ENCODE data around the gene CYP3A4.
"Not testable (repeated sequence)": the region's sequence is repeated elsewhere in the genome, so short reads cannot be mapped to it uniquely, and the experiment has no call there.

Gene CYP3A4

GRCh38 chr7:99766484-99767099 lies 17.4 kb downstream of the CYP3A4 start:
- no peak overlapping the region for H3K27ac ChIP-seq
- TF ChIP-seq, protein P1, sequence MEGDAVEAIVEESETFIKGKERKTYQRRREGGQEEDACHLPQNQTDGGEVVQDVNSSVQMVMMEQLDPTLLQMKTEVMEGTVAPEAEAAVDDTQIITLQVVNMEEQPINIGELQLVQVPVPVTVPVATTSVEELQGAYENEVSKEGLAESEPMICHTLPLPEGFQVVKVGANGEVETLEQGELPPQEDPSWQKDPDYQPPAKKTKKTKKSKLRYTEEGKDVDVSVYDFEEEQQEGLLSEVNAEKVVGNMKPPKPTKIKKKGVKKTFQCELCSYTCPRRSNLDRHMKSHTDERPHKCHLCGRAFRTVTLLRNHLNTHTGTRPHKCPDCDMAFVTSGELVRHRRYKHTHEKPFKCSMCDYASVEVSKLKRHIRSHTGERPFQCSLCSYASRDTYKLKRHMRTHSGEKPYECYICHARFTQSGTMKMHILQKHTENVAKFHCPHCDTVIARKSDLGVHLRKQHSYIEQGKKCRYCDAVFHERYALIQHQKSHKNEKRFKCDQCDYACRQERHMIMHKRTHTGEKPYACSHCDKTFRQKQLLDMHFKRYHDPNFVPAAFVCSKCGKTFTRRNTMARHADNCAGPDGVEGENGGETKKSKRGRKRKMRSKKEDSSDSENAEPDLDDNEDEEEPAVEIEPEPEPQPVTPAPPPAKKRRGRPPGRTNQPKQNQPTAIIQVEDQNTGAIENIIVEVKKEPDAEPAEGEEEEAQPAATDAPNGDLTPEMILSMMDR (conservative IDR thresholded peaks at IDR 0.05), result no peak
- no peak for TF ChIP-seq ZFX (IDR thresholded peaks at IDR 0.05)

DNA sequence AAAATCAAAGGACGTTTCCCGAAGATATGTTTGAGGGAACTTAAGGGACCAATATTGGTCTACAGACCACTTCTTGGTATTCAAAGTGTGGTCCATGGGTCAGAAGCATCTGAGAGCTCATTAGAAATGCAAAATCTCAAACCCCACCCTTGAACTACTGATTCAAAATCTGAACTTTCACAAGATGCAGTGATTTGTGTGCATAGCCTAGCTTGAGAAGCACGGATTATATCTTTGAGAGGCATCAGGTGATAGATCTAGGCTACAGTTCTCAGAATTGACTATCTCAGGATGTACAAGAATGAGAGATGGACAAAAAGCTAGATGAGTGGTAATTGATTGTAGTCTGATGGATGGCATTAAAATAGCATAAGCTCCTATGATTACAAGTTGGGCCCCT lies 19.5 kb downstream of the CYP3A4 start:
- TF ChIP-seq, protein P1 (conservative IDR thresholded peaks at IDR 0.05), result no peak
- TF ChIP-seq ZFX (IDR thresholded peaks at IDR 0.05), result no peak
- H3K27ac ChIP-seq, result no peak overlapping the region

- H3K27ac ChIP-seq, result no peak overlapping the region
- no peak for TF ChIP-seq ZFX (IDR thresholded peaks at IDR 0.05)
- TF ChIP-seq, protein P1 (conservative IDR thresholded peaks at IDR 0.05), result no peak
Measured at GRCh38 chr7:99762680-99763327, 21.2 kb downstream of the CYP3A4 start.

GRCh38 chr7:99755085-99755484 lies 28.9 kb downstream of the CYP3A4 start:
- H3K27ac ChIP-seq, result no peak overlapping the region
- no peak for TF ChIP-seq ZFX (IDR thresholded peaks at IDR 0.05)
- TF ChIP-seq, protein P1 (conservative IDR thresholded peaks at IDR 0.05), result no peak

- no peak overlapping the region for H3K27ac ChIP-seq
Measured at GRCh38 chr7:99752356-99752755, 31.6 kb downstream of the CYP3A4 start.

GRCh38 chr7:99751322-99752052 lies 32.5 kb downstream of the CYP3A4 start:
- H3K27ac ChIP-seq, result not testable (repeated sequence)

More at GRCh38 chr7:99752356-99752755, 31.6 kb downstream of the CYP3A4 start:
- no peak for TF ChIP-seq ZFX (IDR thresholded peaks at IDR 0.05)
- TF ChIP-seq, protein P1 (conservative IDR thresholded peaks at IDR 0.05), result no peak

DNA sequence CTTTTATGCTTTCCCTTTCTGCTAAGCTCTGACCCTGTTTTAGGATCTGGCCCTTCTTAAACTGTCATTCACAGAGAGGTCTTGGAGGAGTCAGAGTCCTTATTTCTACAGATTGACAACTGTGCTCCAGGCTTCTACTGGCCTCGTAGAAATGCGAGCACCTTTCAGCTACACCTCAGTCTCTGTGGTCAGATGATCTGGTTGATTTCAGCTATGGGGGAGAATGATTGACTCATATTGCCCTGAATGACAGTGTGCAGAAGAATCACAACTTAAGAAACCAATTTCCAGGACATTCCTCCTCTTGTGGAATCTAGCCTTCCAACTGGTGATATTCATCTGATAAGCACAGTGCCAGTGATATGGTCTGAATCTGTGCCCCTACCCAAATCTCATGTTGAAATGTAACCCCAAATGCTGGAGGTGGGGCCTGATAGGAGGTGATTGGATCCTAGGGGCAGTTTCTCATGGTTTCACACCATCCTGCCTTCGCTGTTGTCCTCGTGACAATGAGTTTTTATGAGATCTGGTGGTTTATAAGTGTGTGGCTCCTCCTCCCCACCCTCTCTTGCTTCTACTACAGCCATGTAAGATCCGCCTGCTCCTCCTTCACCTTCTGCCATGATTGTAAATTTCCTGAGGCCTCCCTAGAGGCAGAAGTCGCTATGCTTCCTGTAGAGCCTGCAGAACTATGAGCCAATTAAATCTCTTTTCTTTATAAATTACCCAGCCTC lies 35.0 kb downstream of the CYP3A4 start:
- H3K27ac ChIP-seq, result no peak overlapping the region
- TF ChIP-seq, protein P1 (conservative IDR thresholded peaks at IDR 0.05), result no peak
- TF ChIP-seq ZFX (IDR thresholded peaks at IDR 0.05), result no peak

GRCh38 chr7:99746915-99747314 lies 37.1 kb downstream of the CYP3A4 start:
- not testable (repeated sequence) for H3K27ac ChIP-seq

DNA sequence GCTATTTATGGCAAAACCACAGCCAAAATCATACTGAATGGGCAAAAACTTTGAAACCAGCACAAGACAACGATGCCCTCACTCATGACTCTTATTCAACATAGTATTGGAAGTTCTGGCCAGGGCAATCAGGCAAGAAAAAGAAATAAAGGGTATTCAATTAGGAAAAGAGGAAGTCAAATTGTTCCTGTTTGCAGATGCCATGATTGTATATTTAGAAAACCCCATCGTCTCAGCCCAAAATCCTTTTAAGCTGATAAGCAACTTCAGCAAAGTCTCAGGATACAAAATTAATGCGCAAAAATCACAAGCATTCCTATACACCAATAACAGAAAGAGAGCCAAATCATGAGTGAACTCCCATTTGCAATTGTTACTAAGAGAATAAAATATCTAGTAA lies 38.6 kb downstream of the CYP3A4 start:
- H3K27ac ChIP-seq, result not testable (repeated sequence)
